Tibial artery (tissue), 4 donors: Measurements from ENCODE around the gene PCNX3.
"Not testable (repeated sequence)": the region's sequence is repeated elsewhere in the genome, so short reads cannot be mapped to it uniquely, and the experiment has no call there.

Source experiments
- DNase-seq, 2 donors: peaks; one replicate each; pipeline ENCODE4 v3.0.0-alpha.2; 2019
- H3K27ac ChIP-seq, 2 donors: fragments of 200-600 bp; sonication (generic) in 1 of 2; 1 replicate in 1 of 2; 2 replicates in 1 of 2; pipeline ENCODE4 v1.5.1; 2018 to 2019; ENCODE audit warnings: mild to moderate bottlenecking in 1 of 2
- H3K27me3 ChIP-seq, 2 donors: fragments of 200-600 bp; sonication (generic) in 1 of 2; one replicate each; pipeline versions ENCODE4 v1.5.1 to v1.6.0; 2016 to 2019
- H3K36me3 ChIP-seq, 3 donors: fragments of 200-600 bp; sonication (generic) in 2 of 3; one replicate each; pipeline ENCODE4 v1.5.1; 2016 to 2019; ENCODE audit warnings: mild to moderate bottlenecking in 2 of 3
- H3K4me1 ChIP-seq, 4 donors: fragments of 200-600 bp; sonication (generic) in 2 of 4; 1 replicate in 3 of 4; 2 replicates in 1 of 4; pipeline ENCODE4 v1.5.1; 2016 to 2019
- H3K4me3 ChIP-seq, 2 donors: fragments of 200-600 bp; sonication (generic) in 1 of 2; 1 replicate in 1 of 2; 2 replicates in 1 of 2; pipeline ENCODE4 v1.5.1; 2018 to 2019; ENCODE audit warnings: mild to moderate bottlenecking in 2 of 2
- H3K9me3 ChIP-seq, 3 donors: fragments of 200-600 bp; sonication (generic) in 1 of 3; one replicate each; pipeline ENCODE4 v1.5.1; 2016 to 2019
- intact Hi-C: fragments of 100-400 bp; cut with DNase I; formaldehyde crosslinking; loops from one replicate; pipeline ENCODE4 v1.15.0; 2023; ENCODE audit warnings: low total_unique reads
- TF ChIP-seq, protein P1 (sequence below), 2 experiments: fragments of 200-600 bp in 1 of 2; fragments of 450-650 bp in 1 of 2; IDR thresholded peaks; one replicate each; pipeline ENCODE4 v1.5.1; 2017 to 2019; ENCODE audit warnings: antibody characterized with exemption in 2 of 2, mild to moderate bottlenecking in 1 of 2, moderate library complexity in 1 of 2

PCNX3 gene

DNA sequence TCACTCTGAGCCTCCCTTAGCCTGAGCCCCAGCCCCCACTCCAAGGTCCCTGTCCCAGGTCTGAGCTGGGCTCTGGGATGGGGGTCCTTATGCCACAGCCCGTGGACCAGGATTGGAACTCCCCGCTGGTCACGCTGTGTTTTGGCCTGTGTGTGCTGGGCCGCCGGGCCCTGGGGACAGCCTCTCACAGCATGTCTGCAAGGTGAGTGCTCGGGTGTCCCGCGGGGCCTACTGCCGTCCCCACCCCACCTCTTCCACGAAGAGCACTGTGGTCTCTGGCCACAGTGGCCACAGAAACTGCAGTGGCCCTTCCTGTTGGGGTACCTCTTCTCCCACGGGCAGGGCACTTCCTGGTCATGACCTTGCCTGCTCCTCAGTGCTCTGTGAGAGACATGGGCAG is 18.9 kb downstream of the PCNX3 start:
- no peaks in the 10 kb centered on the region for H3K9me3 ChIP-seq
- intact Hi-C loops = no loop called here
- H3K36me3 ChIP-seq = peaks cover 45 to 76% (median 66%) of the 10 kb centered on the region in 3 donors
- no peak overlapping the region for H3K4me3 ChIP-seq
- no peak overlapping the region for H3K27ac ChIP-seq
- no peak for DNase-seq
- H3K27me3 ChIP-seq = no peaks in the 10 kb centered on the region
- peaks cover 0 to 23% (median 19%) of the 10 kb centered on the region in 4 donors for H3K4me1 ChIP-seq
- TF ChIP-seq, protein P1, sequence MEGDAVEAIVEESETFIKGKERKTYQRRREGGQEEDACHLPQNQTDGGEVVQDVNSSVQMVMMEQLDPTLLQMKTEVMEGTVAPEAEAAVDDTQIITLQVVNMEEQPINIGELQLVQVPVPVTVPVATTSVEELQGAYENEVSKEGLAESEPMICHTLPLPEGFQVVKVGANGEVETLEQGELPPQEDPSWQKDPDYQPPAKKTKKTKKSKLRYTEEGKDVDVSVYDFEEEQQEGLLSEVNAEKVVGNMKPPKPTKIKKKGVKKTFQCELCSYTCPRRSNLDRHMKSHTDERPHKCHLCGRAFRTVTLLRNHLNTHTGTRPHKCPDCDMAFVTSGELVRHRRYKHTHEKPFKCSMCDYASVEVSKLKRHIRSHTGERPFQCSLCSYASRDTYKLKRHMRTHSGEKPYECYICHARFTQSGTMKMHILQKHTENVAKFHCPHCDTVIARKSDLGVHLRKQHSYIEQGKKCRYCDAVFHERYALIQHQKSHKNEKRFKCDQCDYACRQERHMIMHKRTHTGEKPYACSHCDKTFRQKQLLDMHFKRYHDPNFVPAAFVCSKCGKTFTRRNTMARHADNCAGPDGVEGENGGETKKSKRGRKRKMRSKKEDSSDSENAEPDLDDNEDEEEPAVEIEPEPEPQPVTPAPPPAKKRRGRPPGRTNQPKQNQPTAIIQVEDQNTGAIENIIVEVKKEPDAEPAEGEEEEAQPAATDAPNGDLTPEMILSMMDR (IDR thresholded peaks at IDR 0.05) = no peak

DNA sequence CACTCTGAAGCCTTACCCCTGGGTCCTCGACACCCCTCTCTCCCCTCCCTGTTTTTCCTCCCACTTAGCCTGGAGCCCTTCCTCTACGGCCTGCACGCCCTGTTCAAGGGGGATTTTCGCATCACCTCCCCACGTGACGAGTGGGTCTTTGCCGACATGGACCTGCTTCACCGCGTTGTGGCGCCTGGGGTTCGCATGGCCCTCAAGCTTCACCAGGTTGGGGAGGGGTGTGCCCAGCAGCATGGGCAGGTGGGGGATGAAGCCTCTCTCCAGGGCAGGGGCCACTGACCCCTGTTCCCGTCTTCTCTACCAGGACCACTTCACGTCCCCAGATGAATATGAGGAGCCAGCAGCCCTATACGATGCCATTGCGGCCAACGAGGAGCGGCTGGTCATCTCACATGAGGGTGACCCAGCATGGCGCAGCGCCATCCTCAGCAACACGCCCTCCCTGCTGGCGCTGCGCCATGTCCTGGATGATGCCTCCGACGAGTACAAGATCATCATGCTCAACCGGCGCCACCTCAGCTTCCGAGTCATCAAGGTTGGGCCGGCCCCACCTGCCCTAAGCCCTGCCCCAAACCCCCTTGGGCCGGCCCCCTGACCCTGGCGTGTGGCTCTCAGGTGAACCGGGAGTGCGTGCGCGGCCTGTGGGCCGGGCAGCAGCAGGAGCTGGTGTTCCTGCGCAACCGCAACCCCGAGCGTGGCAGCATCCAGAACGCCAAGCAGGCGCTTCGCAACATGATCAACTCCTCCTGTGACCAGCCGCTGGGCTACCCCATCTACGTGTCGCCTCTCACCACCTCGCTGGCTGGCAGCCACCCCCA is 19.5 kb downstream of the PCNX3 start:
- no peak for DNase-seq
- H3K27me3 ChIP-seq = no peaks in the 10 kb centered on the region
- H3K27ac ChIP-seq = no peak overlapping the region
- TF ChIP-seq, protein P1 (IDR thresholded peaks at IDR 0.05) = no peak
- H3K9me3 ChIP-seq = no peaks in the 10 kb centered on the region
- no peak overlapping the region for H3K4me3 ChIP-seq
- intact Hi-C loops = no loop called here
- H3K4me1 ChIP-seq = peaks cover 0 to 28% (median 23%) of the 10 kb centered on the region in 4 donors
- peaks cover 38 to 69% (median 59%) of the 10 kb centered on the region in 3 donors for H3K36me3 ChIP-seq

DNA sequence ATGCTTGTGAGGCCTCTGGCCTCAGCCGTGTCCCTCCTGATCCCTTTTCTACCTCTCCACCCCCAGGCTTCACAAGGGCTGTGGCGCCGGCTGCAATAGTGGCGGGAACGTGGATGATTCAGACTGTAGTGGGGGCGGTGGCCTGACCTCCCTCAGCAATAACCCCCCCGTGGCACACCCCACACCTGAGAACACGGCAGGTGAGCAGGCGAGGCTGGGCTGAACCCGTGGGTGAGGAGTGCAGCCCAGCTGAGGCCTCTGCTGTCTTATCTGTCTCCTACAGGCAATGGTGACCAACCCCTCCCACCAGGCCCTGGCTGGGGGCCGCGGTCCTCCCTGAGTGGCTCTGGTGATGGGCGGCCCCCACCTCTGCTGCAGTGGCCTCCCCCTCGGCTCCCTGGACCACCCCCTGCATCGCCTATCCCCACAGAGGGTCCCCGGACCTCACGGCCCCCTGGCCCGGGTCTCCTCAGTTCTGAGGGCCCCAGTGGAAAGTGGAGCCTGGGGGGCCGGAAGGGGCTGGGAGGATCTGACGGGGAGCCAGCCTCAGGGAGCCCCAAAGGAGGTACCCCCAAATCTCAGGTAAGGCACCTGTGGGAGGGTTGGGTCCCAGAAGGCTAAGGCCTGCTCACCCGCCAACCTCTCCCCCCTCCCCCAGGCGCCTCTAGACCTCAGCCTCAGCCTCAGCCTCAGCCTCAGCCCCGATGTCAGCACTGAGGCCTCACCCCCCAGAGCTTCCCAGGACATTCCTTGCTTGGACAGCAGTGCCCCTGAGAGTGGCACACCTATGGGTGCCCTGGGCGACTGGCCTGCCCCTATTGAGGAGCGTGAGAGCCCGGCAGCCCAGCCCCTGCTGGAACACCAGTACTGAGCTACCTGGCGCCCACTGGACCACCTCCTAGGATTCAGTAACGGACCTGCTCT is 20.8 kb downstream of the PCNX3 start:
- H3K9me3 ChIP-seq = no peaks in the 10 kb centered on the region
- TF ChIP-seq, protein P1 (IDR thresholded peaks at IDR 0.05) = no peak
- intact Hi-C loops = no loop called here
- peak overlapping the region in 1 of 2 donors; percentile 11 for H3K27ac ChIP-seq
- no peaks in the 10 kb centered on the region for H3K27me3 ChIP-seq
- no peak overlapping the region for H3K4me3 ChIP-seq
- peaks cover 28 to 66% (median 47%) of the 10 kb centered on the region in 3 donors for H3K36me3 ChIP-seq
- no peak for DNase-seq
- H3K4me1 ChIP-seq = peaks cover 0 to 31% (median 23%) of the 10 kb centered on the region in 4 donors

DNA sequence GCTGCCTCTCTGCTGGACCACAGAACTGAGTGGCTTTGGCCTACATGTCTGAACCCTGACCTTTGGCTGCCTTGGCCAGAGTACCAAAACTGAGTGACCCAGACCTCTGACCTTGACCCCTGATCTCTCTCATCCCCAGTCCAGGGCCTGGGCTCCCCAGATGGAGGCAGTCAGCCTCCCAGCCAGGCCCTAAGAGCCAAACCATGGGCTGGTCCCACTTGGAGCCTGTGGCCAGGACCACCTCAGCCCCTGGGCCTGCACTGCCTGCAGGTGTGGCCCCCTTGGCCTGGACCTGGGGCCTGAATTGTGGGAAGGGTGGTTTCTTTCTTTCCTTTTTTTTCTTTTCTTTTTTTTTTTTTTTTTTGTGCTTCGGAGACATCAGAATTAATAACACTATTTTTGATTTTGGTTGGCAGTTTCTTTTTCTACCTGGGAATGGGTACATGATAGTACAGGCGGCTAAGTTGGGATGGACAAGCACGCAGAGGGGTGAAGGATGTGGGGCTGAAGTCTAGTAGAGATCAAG is 21.5 kb downstream of the PCNX3 start:
- Histone ChIP-seq H3K36me3 (peaks cover 28 to 62% (median 41%) of the 10 kb centered on the region in 3 donors), H3K9me3 (no peaks in the 10 kb centered on the region), H3K27me3 (no peaks in the 10 kb centered on the region), H3K4me1 (peaks cover 0 to 31% (median 25%) of the 10 kb centered on the region in 4 donors), H3K4me3 (no peak overlapping the region), H3K27ac (peak overlapping the region in 1 of 2 donors; percentile 81)
- no peak for DNase-seq
- intact Hi-C loops = no loop called here
- TF ChIP-seq, protein P1 (IDR thresholded peaks at IDR 0.05) = no peak

DNA sequence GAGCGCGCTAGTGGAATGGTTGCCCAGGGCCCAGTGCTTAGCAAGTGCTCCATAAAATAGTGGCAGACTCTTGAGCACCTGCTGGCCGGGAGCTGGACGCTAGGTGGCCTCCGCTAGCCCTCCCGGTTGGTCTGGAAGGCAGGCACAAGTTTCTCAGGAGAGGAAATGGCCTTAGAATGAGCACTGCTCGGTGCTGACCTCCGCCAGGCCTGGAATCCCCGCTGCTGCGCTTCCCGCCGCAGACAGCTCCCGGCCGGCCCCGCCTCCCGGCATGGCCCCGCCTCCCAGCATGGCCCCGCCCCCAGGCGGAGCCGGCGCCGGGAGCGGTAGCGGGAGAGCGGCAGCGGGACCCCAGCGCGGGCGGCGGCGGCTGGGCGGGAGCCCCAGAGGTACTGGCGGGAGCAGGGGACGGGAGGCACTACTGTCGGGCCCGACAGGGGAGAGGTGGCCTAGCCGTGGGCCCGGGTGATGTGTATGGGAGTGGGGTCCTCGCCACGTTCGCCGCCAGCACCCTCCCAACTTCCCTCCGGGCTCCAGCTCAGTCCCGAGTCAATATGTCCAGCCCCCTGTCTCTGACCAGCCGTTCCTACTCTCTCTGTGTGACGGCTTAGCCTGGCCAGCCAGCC is 22.3 kb downstream of the PCNX3 start, which contains the start of gene SIPA1:
Gene SIPA1 (plus strand): TSS at position 308 of the 626 bp plus-strand sequence. CDS start 2,821 bp downstream, outside the sequence.
- no peaks in the 10 kb centered on the region for H3K27me3 ChIP-seq
- H3K36me3 ChIP-seq = peaks cover 28 to 59% (median 34%) of the 10 kb centered on the region in 3 donors
- H3K9me3 ChIP-seq = no peaks in the 10 kb centered on the region
- peak within 1 kb of the TSS; percentile 60 to 87 for H3K4me3 ChIP-seq
- DNase-seq = peak; percentile 51 to 86
- peak within 1 kb of the TSS; percentile 80 to 81 for H3K27ac ChIP-seq
- peaks cover 0 to 34% (median 26%) of the 10 kb centered on the region in 4 donors for H3K4me1 ChIP-seq
- intact Hi-C loops = no loop called here
- TF ChIP-seq, protein P1 (IDR thresholded peaks at IDR 0.05) = peak; percentile 24 to 33

DNA sequence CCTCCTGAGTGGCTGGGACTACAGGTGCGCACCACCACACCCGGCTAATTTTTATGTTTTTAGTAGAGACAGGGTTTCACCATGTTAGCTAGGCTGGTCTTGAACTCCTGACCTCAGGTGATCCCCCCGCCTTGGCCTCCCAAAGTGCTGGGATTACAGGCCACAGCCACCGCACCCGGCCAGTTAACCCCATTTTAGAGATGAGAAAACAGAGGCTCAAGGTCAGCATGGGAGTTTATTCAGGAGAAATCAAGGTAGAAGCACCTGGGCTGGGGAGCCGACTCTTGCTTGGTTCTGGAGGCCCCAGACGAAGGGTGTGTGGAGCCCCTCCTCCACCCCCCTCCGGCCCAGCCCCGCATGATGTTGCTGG is 23.6 kb downstream of the PCNX3 start:
- H3K36me3 ChIP-seq = peaks cover 24 to 46% (median 28%) of the 10 kb centered on the region in 3 donors
- DNase-seq, intact Hi-C loops, H3K9me3 ChIP-seq, H3K27me3 ChIP-seq, H3K27ac ChIP-seq: not testable (repeated sequence)
- H3K4me1 ChIP-seq = peaks cover 0 to 34% (median 26%) of the 10 kb centered on the region in 4 donors
- peak overlapping the region in 1 of 2 donors; percentile 87 for H3K4me3 ChIP-seq
